ENCODE results near the gene CXADR.

DNA sequence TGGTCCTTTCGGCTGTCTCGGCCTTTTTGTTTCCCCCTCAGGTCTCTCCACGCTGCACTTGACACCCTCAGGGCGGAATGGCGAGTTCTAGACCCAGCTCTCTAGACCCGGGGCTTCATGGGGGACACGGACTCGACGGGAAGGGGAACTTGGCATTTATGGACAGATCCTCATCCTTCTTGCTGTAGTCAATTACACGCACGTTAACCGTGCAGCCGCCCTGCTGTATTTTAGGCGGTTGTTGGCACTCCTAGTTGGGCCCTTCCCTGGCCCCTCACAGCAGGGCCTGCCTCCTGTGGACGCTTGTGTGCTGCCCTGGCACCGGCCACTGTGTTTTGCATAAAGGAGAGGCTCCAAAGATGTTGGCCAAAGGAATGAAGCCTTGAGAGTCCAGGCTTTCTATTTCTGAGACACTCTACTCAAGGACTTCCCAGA lies 100.4 kb downstream of the CXADR start:
- TF ChIP-seq, protein P1, sequence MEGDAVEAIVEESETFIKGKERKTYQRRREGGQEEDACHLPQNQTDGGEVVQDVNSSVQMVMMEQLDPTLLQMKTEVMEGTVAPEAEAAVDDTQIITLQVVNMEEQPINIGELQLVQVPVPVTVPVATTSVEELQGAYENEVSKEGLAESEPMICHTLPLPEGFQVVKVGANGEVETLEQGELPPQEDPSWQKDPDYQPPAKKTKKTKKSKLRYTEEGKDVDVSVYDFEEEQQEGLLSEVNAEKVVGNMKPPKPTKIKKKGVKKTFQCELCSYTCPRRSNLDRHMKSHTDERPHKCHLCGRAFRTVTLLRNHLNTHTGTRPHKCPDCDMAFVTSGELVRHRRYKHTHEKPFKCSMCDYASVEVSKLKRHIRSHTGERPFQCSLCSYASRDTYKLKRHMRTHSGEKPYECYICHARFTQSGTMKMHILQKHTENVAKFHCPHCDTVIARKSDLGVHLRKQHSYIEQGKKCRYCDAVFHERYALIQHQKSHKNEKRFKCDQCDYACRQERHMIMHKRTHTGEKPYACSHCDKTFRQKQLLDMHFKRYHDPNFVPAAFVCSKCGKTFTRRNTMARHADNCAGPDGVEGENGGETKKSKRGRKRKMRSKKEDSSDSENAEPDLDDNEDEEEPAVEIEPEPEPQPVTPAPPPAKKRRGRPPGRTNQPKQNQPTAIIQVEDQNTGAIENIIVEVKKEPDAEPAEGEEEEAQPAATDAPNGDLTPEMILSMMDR (conservative IDR thresholded peaks at IDR 0.05) = no peak
- no peak for TF ChIP-seq EZH2 (IDR thresholded peaks at IDR 0.05; ENCODE audit: low read depth)

All from PC-9 (cell line).